Caco-2 (cell line): Measurements from ENCODE around the gene MXRA7. TPM values are rescaled to one million over a fixed set of nuclear protein-coding genes. Genes with fewer than 3 reads are reported as not detected.
A peak's percentile ranks its signal among the peaks of the same experiment; 100 is the strongest.

Source experiments
- BruUV-seq: library from RNA; stranded (reverse); fragments of 400-500 nt; replicated peaks from 2 replicates; lab custom pipeline; 2021; lab: Mats Ljungman, UMichigan
- CTCF ChIA-PET: fragments of 300-600 bp; sonication (Branson Sonifier 250); formaldehyde crosslinking; loops from one replicate; lab custom pipeline; 2022; ENCODE audit warnings: antibody characterized with exemption; lab: Charles Lee
- POLR2A ChIA-PET: fragments of 300-600 bp; sonication (Branson Sonifier 250); formaldehyde crosslinking; loops from one replicate; lab custom pipeline; 2022; ENCODE audit warnings: antibody characterized with exemption; lab: Charles Lee
- DNase-seq, 2 experiments: peaks; one replicate each; pipeline versions ENCODE4 v3.0.0 to v3.0.0-alpha.2; 2020 to 2022
- H3K27me3 ChIP-seq: replicated peaks from 2 replicates; pipeline ENCODE4 v1.6.0; 2011; ENCODE audit warnings: low read length; ENCODE audit not compliant: control insufficient read depth, insufficient read depth
- H3K36me3 ChIP-seq: 2 replicates; pipeline ENCODE4 v1.5.1; 2011; ENCODE audit warnings: low read length; ENCODE audit not compliant: control insufficient read depth, insufficient read depth
- H3K4me1 ChIP-seq: fragments of 250-450 bp; sonication (Bioruptor Pico); 2 replicates; pipeline ENCODE4 v1.5.1; 2020; ENCODE audit warnings: mild to moderate bottlenecking
- H3K4me3 ChIP-seq: 2 replicates; pipeline ENCODE4 v1.5.1; 2011; ENCODE audit warnings: low read depth, mild to moderate bottlenecking, control low read depth, low read length
- H3K9me3 ChIP-seq: fragments of 250-450 bp; sonication (Bioruptor Pico); 2 replicates; pipeline ENCODE4 v1.5.1; 2020; ENCODE audit warnings: mild to moderate bottlenecking, moderate library complexity
- H3K27ac Mint-ChIP-seq: one replicate; pipeline ENCODE4 v1.8.0; 2022; ENCODE audit warnings: mixed read lengths; ENCODE audit not compliant: unreplicated experiment
- H3K27me3 Mint-ChIP-seq: one replicate; pipeline ENCODE4 v1.8.0; 2022; ENCODE audit warnings: mixed read lengths; ENCODE audit not compliant: insufficient read depth, unreplicated experiment
- H3K36me3 Mint-ChIP-seq: one replicate; pipeline ENCODE4 v1.8.0; 2022; ENCODE audit warnings: mild to moderate bottlenecking, mixed read lengths; ENCODE audit not compliant: insufficient read depth, unreplicated experiment
- H3K4me1 Mint-ChIP-seq: one replicate; pipeline ENCODE4 v1.8.0; 2022; ENCODE audit warnings: low read depth, mixed read lengths; ENCODE audit not compliant: unreplicated experiment
- H3K4me3 Mint-ChIP-seq: one replicate; pipeline ENCODE4 v1.8.0; 2022; ENCODE audit warnings: mild to moderate bottlenecking, moderate library complexity, mixed read lengths; ENCODE audit not compliant: unreplicated experiment
- H3K9me3 Mint-ChIP-seq: one replicate; pipeline ENCODE4 v1.8.0; 2022; ENCODE audit warnings: mixed read lengths; ENCODE audit not compliant: unreplicated experiment
- CTCF ChIP-seq, 2 experiments: fragments of 200-600 bp in 1 of 2; IDR thresholded peaks; 1 replicate in 1 of 2; 2 replicates in 1 of 2; pipeline versions ENCODE4 v1.5.1 to v1.8.0; 2011 to 2022; ENCODE audit warnings: antibody characterized with exemption in 1 of 2, control low read depth in 1 of 2, inconsistent platforms in 1 of 2, low read depth in 1 of 2, low read length in 1 of 2, mild to moderate bottlenecking in 1 of 2, moderate library complexity in 1 of 2; ENCODE audit not compliant: insufficient read depth in 1 of 2, severe bottlenecking in 1 of 2, unreplicated experiment in 1 of 2
- intact Hi-C: fragments of 100-400 bp; cut with micrococcal nuclease; formaldehyde crosslinking; loops from one replicate; pipeline ENCODE4 v1.10.0; 2022; ENCODE audit not compliant: unreplicated experiment
- total RNA-seq: library from RNA; stranded (reverse); gene quantifications from 2 replicates; pipeline ENCODE4 v1.2.3, GENCODE V29; 2022

Gene MXRA7
- total RNA-seq, 1 experiment from 2014 or later, result 70.2 TPM

- H3K4me1 ChIP-seq, result peaks cover 81% of the 10 kb centered on the region
- no peaks in the 10 kb centered on the region for H3K27me3 ChIP-seq
- DNase-seq, result no peak
- no peaks in the 10 kb centered on the region for H3K9me3 Mint-ChIP-seq
- POLR2A ChIA-PET, result interaction anchor here (0.6 kb wide), 1 partner anchor 664 kb away, joined by 3 read pairs; no protein-coding TSS in a partner anchor
- peak overlapping the region; percentile 1 for H3K27ac Mint-ChIP-seq
- H3K36me3 Mint-ChIP-seq, result peaks cover 9% of the 10 kb centered on the region
- no TSS peak for BruUV-seq
- H3K4me1 Mint-ChIP-seq, result peaks cover 63% of the 10 kb centered on the region
- H3K9me3 ChIP-seq, result no peaks in the 10 kb centered on the region
- H3K27me3 Mint-ChIP-seq, result no peaks in the 10 kb centered on the region
- no peak overlapping the region for H3K4me3 Mint-ChIP-seq
- no peak for TF ChIP-seq CTCF (IDR thresholded peaks at IDR 0.05; ENCODE audit: insufficient read depth in 1 of 2, low read depth in 1 of 2, low read length in 1 of 2, severe bottlenecking in 1 of 2, unreplicated experiment in 1 of 2)
- intact Hi-C loops, result no loop called here
- H3K36me3 ChIP-seq, result no peaks in the 10 kb centered on the region
- CTCF ChIA-PET, result no interaction called here
- H3K4me3 ChIP-seq, result no peak overlapping the region
These were observed 75.0 kb downstream of the MXRA7 start for GRCh38 chr17:76635659-76636360.

GRCh38 chr17:76635039-76635438 lies 75.7 kb downstream of the MXRA7 start:
- H3K4me3 ChIP-seq, result no peak overlapping the region
- POLR2A ChIA-PET, result no interaction called here
- H3K4me1 ChIP-seq, result peaks cover 74% of the 10 kb centered on the region
- Mint-ChIP-seq H3K9me3 (no peaks in the 10 kb centered on the region), H3K36me3 (peaks cover 9% of the 10 kb centered on the region), H3K27ac (peak overlapping the region; percentile 81), H3K4me3 (no peak overlapping the region), H3K4me1 (peaks cover 55% of the 10 kb centered on the region), H3K27me3 (no peaks in the 10 kb centered on the region)
- no peaks in the 10 kb centered on the region for H3K36me3 ChIP-seq
- TF ChIP-seq CTCF (IDR thresholded peaks at IDR 0.05; ENCODE audit: insufficient read depth in 1 of 2, low read depth in 1 of 2, low read length in 1 of 2, severe bottlenecking in 1 of 2, unreplicated experiment in 1 of 2), result no peak
- intact Hi-C loops, result no loop called here
- no TSS peak for BruUV-seq
- no peaks in the 10 kb centered on the region for H3K9me3 ChIP-seq
- CTCF ChIA-PET, result interaction anchor here (0.6 to 0.7 kb wide), 2 partner anchors 15 to 23 kb away, joined by 4 read pairs; no protein-coding TSS in a partner anchor
- no peak for DNase-seq
- no peaks in the 10 kb centered on the region for H3K27me3 ChIP-seq

- H3K4me1 Mint-ChIP-seq, result peaks cover 46% of the 10 kb centered on the region
- ChIA-PET CTCF (interaction anchor here (0.6 to 1.3 kb wide), 5 partner anchors 9 to 210 kb away, joined by 3 to 6 read pairs (median 5); no protein-coding TSS in a partner anchor), POLR2A (interaction anchor here (0.5 to 1.1 kb wide), 3 partner anchors 38 to 182 kb away, joined by 3 to 4 read pairs (median 3); no protein-coding TSS in a partner anchor)
- intact Hi-C loops, result loop anchor here (1.0 kb wide), 2 partner anchors 8 to 38 kb away; no protein-coding TSS in a partner anchor
- no peaks in the 10 kb centered on the region for H3K9me3 Mint-ChIP-seq
- H3K27me3 Mint-ChIP-seq, result no peaks in the 10 kb centered on the region
- TSS peak; percentile 91 for BruUV-seq
- H3K36me3 Mint-ChIP-seq, result peaks cover 9% of the 10 kb centered on the region
- Histone ChIP-seq H3K27me3 (no peaks in the 10 kb centered on the region), H3K4me3 (no peak overlapping the region), H3K9me3 (no peaks in the 10 kb centered on the region), H3K4me1 (peaks cover 61% of the 10 kb centered on the region), H3K36me3 (no peaks in the 10 kb centered on the region)
- peak; percentile 82 to 84 for DNase-seq
- TF ChIP-seq CTCF (IDR thresholded peaks at IDR 0.05; ENCODE audit: insufficient read depth in 1 of 2, low read depth in 1 of 2, low read length in 1 of 2, severe bottlenecking in 1 of 2, unreplicated experiment in 1 of 2), result no peak
- peak overlapping the region; percentile 47 for H3K4me3 Mint-ChIP-seq
- H3K27ac Mint-ChIP-seq, result peak overlapping the region; percentile 81
These were observed 77.0 kb downstream of the MXRA7 start for GRCh38 chr17:76633628-76634328.
